GM12872 (cell line): Measurements from ENCODE around the gene SERPINA1.

Experiments used
- TF ChIP-seq, protein P1 (sequence below): IDR thresholded peaks from 3 replicates; pipeline ENCODE4 v1.5.1; 2011; ENCODE audit warnings: low read depth, mild to moderate bottlenecking, low read length, moderate library complexity; ENCODE audit not compliant: insufficient read depth

Gene SERPINA1

DNA sequence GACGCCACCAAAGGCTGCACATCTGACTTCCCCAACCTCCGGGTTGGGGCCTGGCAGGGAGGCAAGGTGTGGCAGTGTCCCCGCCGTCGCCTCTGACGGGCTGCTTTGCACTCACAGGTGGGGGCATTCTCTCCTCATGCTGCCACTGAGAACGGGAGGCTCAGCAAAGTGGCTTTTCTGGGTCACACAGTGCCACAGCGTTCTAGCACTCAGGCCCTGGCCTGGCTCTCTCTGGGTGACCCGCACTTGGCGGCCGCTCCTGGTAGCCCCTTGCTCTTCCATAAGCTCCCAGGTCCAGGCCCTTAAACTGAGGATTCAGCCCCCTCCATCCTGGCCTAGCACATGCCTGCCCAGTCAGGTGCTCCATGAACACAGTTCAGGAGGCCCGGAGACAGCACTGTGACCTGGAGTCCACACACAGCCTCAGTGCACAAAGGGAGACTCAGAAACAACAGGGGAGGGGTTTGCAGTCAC lies 25.2 kb downstream of the SERPINA1 start:
- TF ChIP-seq, protein P1, sequence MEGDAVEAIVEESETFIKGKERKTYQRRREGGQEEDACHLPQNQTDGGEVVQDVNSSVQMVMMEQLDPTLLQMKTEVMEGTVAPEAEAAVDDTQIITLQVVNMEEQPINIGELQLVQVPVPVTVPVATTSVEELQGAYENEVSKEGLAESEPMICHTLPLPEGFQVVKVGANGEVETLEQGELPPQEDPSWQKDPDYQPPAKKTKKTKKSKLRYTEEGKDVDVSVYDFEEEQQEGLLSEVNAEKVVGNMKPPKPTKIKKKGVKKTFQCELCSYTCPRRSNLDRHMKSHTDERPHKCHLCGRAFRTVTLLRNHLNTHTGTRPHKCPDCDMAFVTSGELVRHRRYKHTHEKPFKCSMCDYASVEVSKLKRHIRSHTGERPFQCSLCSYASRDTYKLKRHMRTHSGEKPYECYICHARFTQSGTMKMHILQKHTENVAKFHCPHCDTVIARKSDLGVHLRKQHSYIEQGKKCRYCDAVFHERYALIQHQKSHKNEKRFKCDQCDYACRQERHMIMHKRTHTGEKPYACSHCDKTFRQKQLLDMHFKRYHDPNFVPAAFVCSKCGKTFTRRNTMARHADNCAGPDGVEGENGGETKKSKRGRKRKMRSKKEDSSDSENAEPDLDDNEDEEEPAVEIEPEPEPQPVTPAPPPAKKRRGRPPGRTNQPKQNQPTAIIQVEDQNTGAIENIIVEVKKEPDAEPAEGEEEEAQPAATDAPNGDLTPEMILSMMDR, result no peak

- TF ChIP-seq, protein P1, result no peak
Observed at GRCh38 chr14:94362614-94363133, 25.7 kb downstream of the SERPINA1 start.

DNA sequence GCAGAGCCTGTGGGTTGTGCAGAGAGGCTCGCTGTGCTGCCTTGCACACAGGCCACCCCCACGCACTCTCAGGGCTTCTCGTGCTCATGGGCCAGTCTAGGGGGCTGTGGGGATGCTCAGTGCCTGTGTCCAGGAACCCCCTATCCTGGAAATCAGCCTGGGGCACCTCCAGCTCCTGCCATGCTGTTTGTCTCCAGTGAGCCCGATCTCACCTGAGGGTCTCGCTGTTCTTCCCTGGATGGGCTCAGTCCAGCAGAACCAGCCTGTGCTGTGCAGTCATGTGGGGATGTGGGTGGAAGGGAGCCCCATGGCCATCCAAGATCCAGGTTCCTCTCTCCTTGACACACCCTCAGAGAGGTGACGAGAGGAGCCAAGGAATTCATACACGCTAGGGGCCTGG lies 26.7 kb downstream of the SERPINA1 start:
- TF ChIP-seq, protein P1, result no peak

DNA sequence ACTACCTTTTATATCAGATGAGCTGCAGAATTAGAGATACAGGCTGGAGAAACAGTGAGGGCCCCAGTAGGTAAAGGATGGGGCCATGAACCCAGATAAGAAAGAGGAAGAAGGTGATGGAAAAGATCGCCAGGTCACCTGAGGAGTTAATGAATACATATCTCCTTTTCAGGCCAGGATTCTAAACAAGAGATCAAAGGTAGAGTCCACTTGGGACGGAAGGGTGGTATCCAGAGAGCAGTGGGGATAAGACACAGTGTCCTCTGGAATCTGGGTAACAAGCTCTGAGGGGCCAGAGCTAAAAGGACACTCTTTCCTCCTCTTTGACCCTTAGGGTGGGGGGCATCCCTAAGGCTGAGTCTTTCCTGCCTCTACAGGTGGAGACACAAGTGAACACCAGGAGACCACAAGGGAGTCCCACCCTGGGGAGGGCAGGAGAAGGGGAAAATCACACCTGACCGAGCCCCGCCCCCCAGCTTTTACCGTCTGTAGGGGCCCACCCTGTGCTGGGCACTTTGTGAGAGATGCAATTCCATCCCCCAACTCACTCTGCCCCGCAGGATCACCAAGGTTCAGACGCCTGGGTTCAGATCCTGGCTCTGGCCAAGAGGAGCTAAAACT lies 27.3 kb downstream of the SERPINA1 start:
- TF ChIP-seq, protein P1, result no peak

- TF ChIP-seq, protein P1, result no peak
Observed at GRCh38 chr14:94357166-94357565, 31.2 kb downstream of the SERPINA1 start.

GRCh38 chr14:94356379-94357056 lies 31.9 kb downstream of the SERPINA1 start:
- TF ChIP-seq, protein P1, result no peak

- TF ChIP-seq, protein P1, result peak; percentile 49; the same call in 2 of the 3 replicates
Observed at GRCh38 chr14:94355191-94355794, 33.1 kb downstream of the SERPINA1 start.
